Measurements from ENCODE around the gene JADE1. TPM values are rescaled to one million over a fixed set of nuclear protein-coding genes. Genes with fewer than 3 reads are reported as not detected.

JADE1 gene
- 21.6 TPM for polyA plus RNA-seq (2013, experiment 1 of 2)
- 22.9 TPM for polyA plus RNA-seq (2013, experiment 2 of 2)

DNA sequence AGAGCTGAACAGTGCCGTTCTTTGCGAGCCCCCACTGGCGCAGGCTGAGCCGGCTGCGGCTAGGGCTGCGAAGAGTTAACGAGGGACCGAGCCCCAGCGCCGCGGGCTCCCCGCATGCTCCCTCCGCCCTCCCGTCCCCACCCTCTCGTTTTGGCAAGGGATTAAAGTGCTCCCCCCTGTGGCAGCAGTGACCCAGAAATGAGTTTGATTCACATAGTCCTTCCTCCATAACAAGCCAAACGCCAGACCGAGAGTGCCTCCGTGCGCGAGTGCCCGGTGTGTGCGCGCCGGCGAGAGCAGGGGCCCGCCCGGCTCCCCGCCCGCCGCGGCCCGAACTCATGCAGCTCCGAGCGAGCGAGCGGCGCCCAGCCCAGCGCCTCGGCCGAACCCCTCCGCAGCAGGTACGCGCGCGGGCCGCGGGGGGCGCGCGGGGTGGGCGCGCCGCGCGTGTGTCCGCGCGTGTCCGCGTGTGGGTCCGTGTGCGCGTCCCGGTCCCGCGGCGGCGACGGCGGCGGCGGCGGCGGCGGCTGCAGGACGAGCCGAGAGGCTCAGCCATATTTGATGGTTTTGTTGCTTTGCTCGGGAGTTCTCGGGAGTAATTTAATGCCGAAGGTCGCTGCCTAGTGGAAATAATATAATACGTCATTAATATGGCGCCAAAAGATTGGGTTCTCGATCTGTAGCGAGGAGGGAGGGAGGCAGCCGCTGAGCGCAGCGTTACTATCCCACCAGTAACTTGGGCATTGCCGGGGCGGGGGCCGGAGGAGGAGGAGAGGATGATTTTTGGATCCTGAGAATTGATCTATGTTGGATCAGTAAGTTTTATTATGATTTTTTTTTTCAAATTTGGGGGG lies at the start of gene JADE1:
Gene JADE1 (plus strand): TSS at position 224 of the 854 bp plus-strand sequence. CDS start 22,059 bp downstream, outside the sequence.
- WGBS, 2 experiments (ENCODE audit: insufficient coverage in 2 of 2): 0 to 2% methylated on average over 29 to 77 of the region's 91 CpGs
- Histone ChIP-seq H3K36me3 (ENCODE audit: control insufficient read depth, insufficient read depth, low read length) (no peaks in the 10 kb centered on the region), H3K4me1 (ENCODE audit: control insufficient read depth, insufficient read depth, low read length, poor library complexity, severe bottlenecking) (peaks cover 9% of the 10 kb centered on the region), H3K27ac (ENCODE audit: low read depth, low read length, severe bottlenecking) (peak within 1 kb of the TSS; percentile 99), H3K4me3 (ENCODE audit: extremely low read depth, insufficient read depth, low read length, poor library complexity, severe bottlenecking) (peak within 1 kb of the TSS; percentile 82), H3K9me3 (ENCODE audit: control insufficient read depth, low read length) (no peaks in the 10 kb centered on the region)

- H3K27ac ChIP-seq (ENCODE audit: low read depth, low read length, severe bottlenecking): no peak overlapping the region
- 89 to 94% methylated on average over 1 to 2 of the region's 4 CpGs for WGBS, 2 experiments (ENCODE audit: insufficient coverage in 2 of 2)
- no peaks in the 10 kb centered on the region for H3K36me3 ChIP-seq (ENCODE audit: control insufficient read depth, insufficient read depth, low read length)
- no peaks in the 10 kb centered on the region for H3K9me3 ChIP-seq (ENCODE audit: control insufficient read depth, low read length)
- no peak overlapping the region for H3K4me3 ChIP-seq (ENCODE audit: extremely low read depth, insufficient read depth, low read length, poor library complexity, severe bottlenecking)
- H3K4me1 ChIP-seq (ENCODE audit: control insufficient read depth, insufficient read depth, low read length, poor library complexity, severe bottlenecking): peaks cover 21% of the 10 kb centered on the region
Measured at GRCh38 chr4:128766781-128767180, 42.7 kb upstream of the JADE1 start.

- peak overlapping the region; percentile 51 for H3K27ac ChIP-seq (ENCODE audit: low read depth, low read length, severe bottlenecking)
- H3K4me3 ChIP-seq (ENCODE audit: extremely low read depth, insufficient read depth, low read length, poor library complexity, severe bottlenecking): no peak overlapping the region
- 80% methylated on average over 2 to 4 of the region's 7 CpGs for WGBS, 2 experiments (ENCODE audit: insufficient coverage in 2 of 2)
- peaks cover 21% of the 10 kb centered on the region for H3K4me1 ChIP-seq (ENCODE audit: control insufficient read depth, insufficient read depth, low read length, poor library complexity, severe bottlenecking)
- H3K9me3 ChIP-seq (ENCODE audit: control insufficient read depth, low read length): no peaks in the 10 kb centered on the region
- H3K36me3 ChIP-seq (ENCODE audit: control insufficient read depth, insufficient read depth, low read length): no peaks in the 10 kb centered on the region
Measured at GRCh38 chr4:128768373-128768996, 41.0 kb upstream of the JADE1 start.

GRCh38 chr4:128769011-128769410 lies 40.5 kb upstream of the JADE1 start:
- peaks cover 21% of the 10 kb centered on the region for H3K4me1 ChIP-seq (ENCODE audit: control insufficient read depth, insufficient read depth, low read length, poor library complexity, severe bottlenecking)
- H3K9me3 ChIP-seq (ENCODE audit: control insufficient read depth, low read length): no peaks in the 10 kb centered on the region
- no peak overlapping the region for H3K4me3 ChIP-seq (ENCODE audit: extremely low read depth, insufficient read depth, low read length, poor library complexity, severe bottlenecking)
- no peaks in the 10 kb centered on the region for H3K36me3 ChIP-seq (ENCODE audit: control insufficient read depth, insufficient read depth, low read length)
- H3K27ac ChIP-seq (ENCODE audit: low read depth, low read length, severe bottlenecking): peak overlapping the region; percentile 51

- Histone ChIP-seq H3K4me1 (ENCODE audit: control insufficient read depth, insufficient read depth, low read length, poor library complexity, severe bottlenecking) (peaks cover 24% of the 10 kb centered on the region), H3K4me3 (ENCODE audit: extremely low read depth, insufficient read depth, low read length, poor library complexity, severe bottlenecking) (no peak overlapping the region), H3K9me3 (ENCODE audit: control insufficient read depth, low read length) (peaks cover 5% of the 10 kb centered on the region), H3K27ac (ENCODE audit: low read depth, low read length, severe bottlenecking) (no peak overlapping the region), H3K36me3 (ENCODE audit: control insufficient read depth, insufficient read depth, low read length) (no peaks in the 10 kb centered on the region)
- WGBS, 2 experiments (ENCODE audit: insufficient coverage in 2 of 2): 93 to 96% methylated on average over 2 to 3 of the region's 3 CpGs
Measured at GRCh38 chr4:128770807-128771206, 38.7 kb upstream of the JADE1 start.

- H3K27ac ChIP-seq (ENCODE audit: low read depth, low read length, severe bottlenecking): no peak overlapping the region
- peaks cover 8% of the 10 kb centered on the region for H3K4me1 ChIP-seq (ENCODE audit: control insufficient read depth, insufficient read depth, low read length, poor library complexity, severe bottlenecking)
- no peak overlapping the region for H3K4me3 ChIP-seq (ENCODE audit: extremely low read depth, insufficient read depth, low read length, poor library complexity, severe bottlenecking)
- no peaks in the 10 kb centered on the region for H3K36me3 ChIP-seq (ENCODE audit: control insufficient read depth, insufficient read depth, low read length)
- peaks cover 5% of the 10 kb centered on the region for H3K9me3 ChIP-seq (ENCODE audit: control insufficient read depth, low read length)
- whole genome bisulfite sequencing, 2 experiments (ENCODE audit: insufficient coverage in 2 of 2): 91 to 93% methylated on average over 1 to 2 of the region's 2 CpGs
Measured at GRCh38 chr4:128775477-128775876, 34.0 kb upstream of the JADE1 start.

GRCh38 chr4:128775916-128776315 lies 33.6 kb upstream of the JADE1 start:
- no peak overlapping the region for H3K4me3 ChIP-seq (ENCODE audit: extremely low read depth, insufficient read depth, low read length, poor library complexity, severe bottlenecking)
- peaks cover 8% of the 10 kb centered on the region for H3K4me1 ChIP-seq (ENCODE audit: control insufficient read depth, insufficient read depth, low read length, poor library complexity, severe bottlenecking)
- peaks cover 5% of the 10 kb centered on the region for H3K9me3 ChIP-seq (ENCODE audit: control insufficient read depth, low read length)
- H3K36me3 ChIP-seq (ENCODE audit: control insufficient read depth, insufficient read depth, low read length): no peaks in the 10 kb centered on the region
- H3K27ac ChIP-seq (ENCODE audit: low read depth, low read length, severe bottlenecking): peak overlapping the region; percentile 36
- WGBS, 2 experiments (ENCODE audit: insufficient coverage in 2 of 2): 86 to 93% methylated on average over 2 of the region's 3 CpGs

GRCh38 chr4:128776794-128777216 lies 32.7 kb upstream of the JADE1 start:
- Histone ChIP-seq H3K4me3 (ENCODE audit: extremely low read depth, insufficient read depth, low read length, poor library complexity, severe bottlenecking) (no peak overlapping the region), H3K4me1 (ENCODE audit: control insufficient read depth, insufficient read depth, low read length, poor library complexity, severe bottlenecking) (peaks cover 8% of the 10 kb centered on the region), H3K9me3 (ENCODE audit: control insufficient read depth, low read length) (peaks cover 5% of the 10 kb centered on the region), H3K27ac (ENCODE audit: low read depth, low read length, severe bottlenecking) (peak overlapping the region; percentile 43), H3K36me3 (ENCODE audit: control insufficient read depth, insufficient read depth, low read length) (no peaks in the 10 kb centered on the region)
- 62 to 68% methylated on average over 2 to 3 of the region's 3 CpGs for WGBS, 2 experiments (ENCODE audit: insufficient coverage in 2 of 2)

DNA sequence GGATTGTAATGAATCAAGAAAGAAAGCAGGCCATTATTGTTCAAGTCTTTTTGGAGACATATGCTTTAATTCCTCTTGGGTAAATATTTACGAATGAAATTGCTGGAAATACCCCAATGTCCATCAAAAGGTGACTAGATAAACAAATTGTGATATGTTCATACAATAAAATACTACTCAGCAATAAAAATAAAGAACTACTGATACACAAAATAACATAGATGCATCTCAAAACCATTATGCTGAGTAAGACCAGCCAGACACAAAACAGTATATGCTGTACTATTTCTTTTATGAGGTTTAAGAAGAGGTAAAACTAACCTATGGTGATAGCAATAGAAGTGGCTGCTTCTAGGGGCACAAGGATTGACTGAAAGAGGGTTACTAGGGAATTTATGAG lies 28.8 kb upstream of the JADE1 start:
- H3K36me3 ChIP-seq (ENCODE audit: control insufficient read depth, insufficient read depth, low read length): no peaks in the 10 kb centered on the region
- H3K4me1 ChIP-seq (ENCODE audit: control insufficient read depth, insufficient read depth, low read length, poor library complexity, severe bottlenecking): peaks cover 5% of the 10 kb centered on the region
- H3K4me3 ChIP-seq (ENCODE audit: extremely low read depth, insufficient read depth, low read length, poor library complexity, severe bottlenecking): no peak overlapping the region
- H3K9me3 ChIP-seq (ENCODE audit: control insufficient read depth, low read length): no peaks in the 10 kb centered on the region
- no peak overlapping the region for H3K27ac ChIP-seq (ENCODE audit: low read depth, low read length, severe bottlenecking)
- no CpG with 5 or more reads among the region's 1 CpG for WGBS, 2 experiments (ENCODE audit: insufficient coverage in 2 of 2)

DNA sequence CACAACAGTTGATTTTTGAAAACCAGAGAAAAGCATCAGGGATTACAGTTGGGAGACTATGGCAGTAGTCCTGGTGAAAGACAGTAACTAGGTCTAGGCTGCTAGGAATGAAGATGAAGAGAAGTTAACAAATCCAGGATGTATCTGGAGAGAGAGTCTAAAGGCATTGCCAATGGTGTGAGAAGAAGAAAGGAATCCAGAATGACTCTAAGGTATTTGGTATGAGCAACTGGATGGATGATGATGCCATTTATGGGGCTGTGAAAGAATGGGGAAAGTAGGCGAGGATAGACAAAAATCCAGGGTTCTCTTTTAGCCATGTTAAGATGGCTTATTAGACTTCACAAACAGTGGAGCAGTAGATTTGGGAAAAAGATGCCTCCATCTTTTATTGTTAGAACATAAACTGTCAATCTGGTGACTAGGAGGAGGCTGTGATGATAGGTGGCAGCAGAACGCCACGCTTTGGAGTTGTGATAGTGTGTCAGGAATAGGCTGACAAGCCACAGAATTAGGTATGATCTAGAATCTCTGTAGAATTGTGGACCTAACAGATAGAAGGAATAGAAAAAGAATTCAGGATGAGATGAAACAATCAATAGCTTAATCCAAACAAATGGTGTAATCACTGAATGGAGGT lies 27.3 kb upstream of the JADE1 start:
- Histone ChIP-seq H3K36me3 (ENCODE audit: control insufficient read depth, insufficient read depth, low read length) (no peaks in the 10 kb centered on the region), H3K4me1 (ENCODE audit: control insufficient read depth, insufficient read depth, low read length, poor library complexity, severe bottlenecking) (no peaks in the 10 kb centered on the region), H3K27ac (ENCODE audit: low read depth, low read length, severe bottlenecking) (no peak overlapping the region), H3K9me3 (ENCODE audit: control insufficient read depth, low read length) (no peaks in the 10 kb centered on the region), H3K4me3 (ENCODE audit: extremely low read depth, insufficient read depth, low read length, poor library complexity, severe bottlenecking) (no peak overlapping the region)
- WGBS, 2 experiments (ENCODE audit: insufficient coverage in 2 of 2): 90 to 95% methylated on average over 3 of the region's 3 CpGs

All from mesodermal cell (in vitro differentiated cells).